NCI-H526 (cell line): ENCODE data around the gene TAS2R41.
A peak's percentile ranks its signal among the peaks of the same experiment; 100 is the strongest.

Experiments
- DNase-seq, 2 experiments: peaks; one replicate each; lab custom pipeline; 2025; lab: John Stamatoyannopoulos, UW

The TAS2R41 gene

GRCh38 chr7:143477501-143478150 is at the start of gene TAS2R41:
TAS2R41 (plus strand) TSS chr7:143477873; CDS start chr7:143477873, 0 bp downstream.
- DNase-seq = peak; percentile 91 to 92

DNA sequence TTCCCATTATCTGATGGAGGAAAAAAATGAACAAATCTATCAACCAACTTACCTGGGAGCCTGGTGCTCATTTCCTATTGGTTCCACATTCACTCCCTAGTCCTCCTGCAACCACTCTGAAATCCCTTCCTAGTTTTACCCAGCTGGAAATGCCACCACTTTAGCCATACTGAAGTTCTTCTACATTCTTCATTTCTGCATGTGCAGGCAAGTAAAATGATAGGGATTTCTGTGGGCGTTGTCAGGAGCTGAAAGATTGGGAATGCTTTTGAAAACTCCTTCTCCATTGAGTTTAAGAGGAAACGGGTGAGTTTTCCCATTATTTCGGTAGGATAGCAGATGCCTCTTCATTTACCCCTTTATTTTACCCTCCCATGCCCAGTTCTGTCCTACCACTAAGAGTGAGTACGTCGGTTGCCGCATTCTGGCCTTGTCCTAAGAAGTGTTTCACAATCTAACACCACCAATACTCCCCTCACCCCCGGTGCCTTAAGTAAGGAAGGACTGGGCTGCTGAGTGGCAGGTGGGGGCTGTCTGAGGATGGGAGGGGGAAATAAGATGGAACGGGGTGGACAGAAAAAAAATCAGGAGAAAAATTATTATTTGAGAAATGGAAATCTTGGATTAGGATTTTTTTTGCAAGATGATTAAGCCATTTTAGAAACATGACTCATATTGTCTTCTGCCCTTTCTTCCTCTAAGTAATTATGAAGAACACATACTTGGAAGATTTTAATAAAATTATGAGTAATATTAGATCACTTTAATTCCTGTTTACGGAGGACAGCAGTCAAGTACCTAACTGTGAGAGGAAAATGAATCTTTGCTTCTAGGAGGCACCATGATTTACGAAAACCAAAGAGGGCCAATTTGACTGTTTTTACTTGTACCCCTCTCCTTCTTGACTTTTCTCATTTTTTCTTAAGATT is 47.6 kb upstream of the TAS2R41 start:
- DNase-seq = no peak

DNA sequence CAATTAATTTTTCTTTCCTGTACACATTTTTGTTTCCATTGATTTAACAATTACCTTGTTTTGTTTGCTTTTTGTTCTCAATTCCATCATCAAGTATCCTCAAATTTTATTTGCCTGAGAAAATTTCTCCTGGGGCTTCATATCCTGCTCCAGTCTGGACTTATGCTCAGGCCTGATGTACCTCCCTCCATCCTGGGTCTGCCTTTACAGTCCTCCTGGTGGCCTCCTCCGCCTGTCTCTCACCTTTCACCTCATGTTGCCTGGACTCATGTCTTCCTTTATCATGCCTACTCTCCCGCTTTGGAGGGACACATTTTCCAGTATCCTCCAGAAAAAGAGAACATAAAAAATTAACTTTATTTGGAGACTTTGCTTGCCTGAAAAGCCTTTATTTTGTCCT is 46.6 kb upstream of the TAS2R41 start:
- DNase-seq = no peak

DNA sequence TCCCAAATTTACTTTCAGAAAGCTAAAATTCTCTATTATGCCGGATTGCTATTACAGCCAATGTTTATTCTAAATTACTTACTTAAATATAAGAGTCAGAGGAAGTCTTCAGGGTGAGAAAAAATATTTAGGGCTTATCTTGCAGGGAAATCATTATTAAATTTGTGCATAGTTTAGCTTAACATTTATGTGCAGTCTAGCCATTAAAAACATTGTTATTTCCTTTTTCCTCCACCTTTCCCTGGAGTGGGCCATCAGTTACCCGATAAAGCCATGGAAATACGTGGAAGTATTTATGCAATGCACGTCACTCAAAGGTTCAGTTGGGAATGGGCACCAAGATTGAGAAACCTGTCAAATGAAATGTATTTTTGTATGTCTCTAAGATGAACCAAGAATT is 43.9 kb upstream of the TAS2R41 start:
- DNase-seq = no peak

DNA sequence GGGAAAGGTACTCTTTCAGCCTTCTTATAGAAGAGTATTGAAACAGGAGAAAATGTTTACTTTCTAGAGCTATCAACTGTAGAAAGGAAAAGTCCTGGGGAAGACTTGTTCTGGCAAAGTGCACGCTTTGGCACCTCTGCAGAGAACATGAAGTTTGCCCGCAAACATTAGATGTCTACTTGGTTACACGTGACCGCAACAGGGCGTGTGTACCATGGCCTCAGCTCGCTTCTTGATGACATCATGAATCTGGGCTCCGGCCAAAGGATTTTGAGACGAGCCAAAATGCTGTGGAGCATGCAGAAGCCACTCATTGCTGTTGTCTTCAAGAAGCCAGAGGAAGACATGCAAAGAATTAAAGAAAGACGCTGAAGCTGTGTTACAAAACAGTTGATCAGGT is 43.0 kb upstream of the TAS2R41 start:
- no peak for DNase-seq

DNA sequence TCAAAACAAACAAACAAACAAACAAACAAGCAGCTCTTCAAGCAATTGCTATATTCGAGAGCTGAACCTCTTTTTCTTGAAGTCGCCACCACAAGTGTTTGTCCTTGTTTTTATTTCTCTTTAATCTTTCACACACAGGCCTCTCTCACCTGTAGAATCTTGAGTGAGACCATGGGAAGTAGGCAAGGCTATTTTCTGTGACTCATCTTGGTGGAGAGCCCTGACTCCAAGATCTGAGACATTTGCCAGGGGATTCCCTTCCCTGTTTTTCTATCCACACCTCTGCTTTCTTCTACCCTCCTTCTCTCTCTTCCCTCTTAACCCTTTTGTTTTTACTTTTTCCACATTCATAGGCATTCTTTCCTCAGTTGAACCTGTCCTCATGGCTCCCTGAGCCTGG is 42.4 kb upstream of the TAS2R41 start:
- no peak for DNase-seq

GRCh38 chr7:143436325-143436946 is 41.2 kb upstream of the TAS2R41 start:
- peak; percentile 88 to 92 for DNase-seq

- DNase-seq = no peak
Observed at GRCh38 chr7:143437578-143437977, 40.1 kb upstream of the TAS2R41 start.

- DNase-seq = no peak
Observed at GRCh38 chr7:143439866-143440265, 37.8 kb upstream of the TAS2R41 start.

- peak; percentile 36 to 57 for DNase-seq
Observed at GRCh38 chr7:143443153-143443552, 34.5 kb upstream of the TAS2R41 start, which contains the start of gene TAS2R60. TAS2R60 (plus strand) TSS chr7:143443453; CDS start chr7:143443453, 0 bp downstream.

GRCh38 chr7:143444063-143444782 is 33.5 kb upstream of the TAS2R41 start:
- DNase-seq = no peak

DNA sequence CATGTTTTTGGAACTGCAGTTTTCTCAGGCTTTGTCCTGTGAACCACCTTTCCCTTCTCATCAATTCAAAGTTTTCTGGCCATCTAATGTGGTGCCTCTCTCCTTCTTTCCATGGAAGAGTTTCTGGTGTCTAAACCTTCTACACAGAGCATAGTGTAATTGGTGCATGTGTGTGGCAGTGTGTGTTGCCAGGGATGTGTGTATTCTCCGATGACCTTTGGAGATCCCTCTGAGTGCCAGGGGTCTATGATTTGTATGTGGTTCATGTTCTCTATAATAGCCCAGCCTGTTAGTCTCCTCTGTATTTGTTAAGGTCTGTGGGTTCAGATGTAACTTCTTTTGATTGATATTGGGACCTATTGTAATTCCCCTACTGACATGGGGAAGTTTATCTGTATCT is 32.9 kb upstream of the TAS2R41 start:
- no peak for DNase-seq

DNA sequence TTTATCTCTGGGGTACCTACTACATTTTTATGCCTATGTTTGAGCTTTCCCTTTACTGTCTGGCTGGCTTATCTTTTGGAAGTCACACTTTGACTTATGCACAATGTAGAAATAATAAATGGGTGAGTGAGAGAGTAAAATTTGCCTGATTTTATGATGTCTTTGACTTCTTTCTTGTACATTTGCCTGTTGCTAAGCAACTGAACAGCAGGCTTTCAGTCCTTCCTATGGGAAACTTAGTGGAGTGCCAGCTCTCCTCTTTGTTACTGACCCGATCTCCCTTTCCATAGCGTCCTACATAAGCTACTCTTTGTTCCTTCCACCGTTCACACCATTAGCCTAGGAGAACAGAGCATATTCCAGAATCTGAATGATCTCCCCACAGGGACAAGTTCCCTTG is 30.2 kb upstream of the TAS2R41 start:
- DNase-seq = peak; percentile 61 to 62

GRCh38 chr7:143448429-143448828 is 29.2 kb upstream of the TAS2R41 start:
- DNase-seq = no peak

GRCh38 chr7:143449793-143450192 is 27.9 kb upstream of the TAS2R41 start:
- no peak for DNase-seq

GRCh38 chr7:143451122-143451521 is 26.6 kb upstream of the TAS2R41 start:
- DNase-seq = no peak

DNA sequence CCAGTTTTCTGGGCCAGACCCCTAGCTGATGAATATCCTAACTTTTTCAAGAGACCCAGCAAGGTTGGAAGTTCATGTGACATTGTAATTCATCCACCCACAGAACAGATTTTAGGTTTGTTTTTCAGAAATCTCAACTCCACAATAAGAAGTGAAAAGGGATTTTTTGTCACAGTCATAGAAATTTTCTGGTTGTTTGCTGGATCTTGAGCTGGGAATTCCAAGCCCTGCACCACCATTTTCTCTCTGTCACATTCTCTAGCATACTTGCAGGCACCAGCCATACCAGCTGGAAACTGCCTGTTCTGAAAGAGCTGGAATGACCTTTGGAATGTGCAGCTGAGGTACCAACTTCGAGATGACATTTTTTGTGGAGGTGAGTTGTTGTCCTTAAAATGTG is 25.9 kb upstream of the TAS2R41 start:
- DNase-seq = no peak

DNA sequence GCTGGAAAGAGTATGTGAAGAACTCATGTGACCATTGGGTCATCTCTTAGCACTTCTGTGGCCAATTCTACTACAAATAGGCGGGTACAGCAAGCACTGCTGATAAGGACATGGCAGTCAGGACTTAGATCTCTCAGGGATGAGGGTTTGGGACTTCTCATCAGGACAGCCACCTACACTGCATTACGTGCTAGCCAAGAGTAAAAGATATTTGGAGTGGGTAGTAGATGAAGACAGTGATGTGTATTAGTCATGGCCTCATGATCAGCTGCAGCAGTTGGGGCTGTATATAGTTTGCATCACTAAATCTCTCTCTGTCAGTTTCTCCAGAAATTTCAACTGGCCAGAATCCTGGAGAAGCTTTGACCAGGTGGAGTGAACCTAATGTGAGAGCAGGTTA is 25.2 kb upstream of the TAS2R41 start:
- no peak for DNase-seq

DNA sequence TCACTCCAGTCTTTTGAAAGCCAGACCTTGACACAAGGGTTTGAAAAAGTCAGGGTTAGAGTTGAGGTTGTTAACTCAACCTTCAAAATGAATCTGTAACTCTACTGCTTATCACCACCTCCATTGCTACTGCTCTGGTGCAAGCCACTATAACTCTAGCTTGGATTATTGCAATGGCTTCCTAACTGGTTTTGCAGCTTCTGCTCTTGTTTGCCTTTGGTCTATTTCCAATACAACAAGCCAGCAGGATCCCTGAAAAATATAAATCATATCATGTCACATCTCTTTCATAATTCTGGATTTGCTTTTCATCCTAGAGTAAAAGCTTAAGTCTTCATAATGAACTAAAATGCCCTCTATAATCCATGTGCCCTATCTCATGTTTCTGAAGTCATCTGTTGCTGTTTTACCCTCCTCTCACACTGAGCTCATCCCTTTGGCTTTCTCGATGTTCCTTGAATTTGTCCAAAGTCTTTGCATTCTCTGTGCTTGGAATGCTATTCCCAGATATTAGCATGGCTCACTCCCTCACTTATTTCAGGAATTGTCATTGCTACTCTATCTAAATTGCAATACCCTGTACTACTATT is 23.5 kb upstream of the TAS2R41 start:
- no peak for DNase-seq

GRCh38 chr7:143455491-143455890 is 22.2 kb upstream of the TAS2R41 start:
- DNase-seq = no peak

DNA sequence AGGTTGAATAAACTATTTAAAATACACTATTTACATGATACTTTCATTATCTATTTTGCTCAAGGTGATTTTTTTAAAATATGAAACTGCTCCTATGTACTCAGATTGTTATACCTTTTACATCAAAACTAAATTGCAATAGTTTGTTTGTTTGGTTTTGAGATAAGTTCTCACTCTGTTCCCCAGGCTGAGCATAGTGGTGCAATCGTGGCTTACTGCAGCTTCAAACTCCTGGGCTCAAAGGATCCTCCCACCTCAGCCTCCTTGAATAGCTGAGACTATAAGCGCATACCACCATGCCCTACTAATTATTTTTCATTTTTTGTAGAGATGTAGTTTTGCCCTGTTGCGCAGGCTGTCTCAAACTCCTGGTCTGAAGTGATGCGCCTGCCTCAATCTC is 21.7 kb upstream of the TAS2R41 start:
- no peak for DNase-seq
